Stimulated activated naive CD8-positive, alpha-beta T cell treated with anti-CD3 and anti-CD28 coated beads, Interleukin-15, Interleukin-2, amounts not matched to agents 100 ng/mL and 50 ng/mL, for 24 hours (primary cell): Measurements from ENCODE around the gene COL4A1.

Experiments used
- H3K27ac Mint-ChIP-seq: one replicate; pipeline ENCODE4 v1.8.0; 2021; ENCODE audit warnings: mild to moderate bottlenecking, mixed read lengths
- H3K27me3 Mint-ChIP-seq: one replicate; pipeline ENCODE4 v1.8.0; 2021; ENCODE audit warnings: mixed read lengths
- H3K36me3 Mint-ChIP-seq: one replicate; pipeline ENCODE4 v1.8.0; 2021; ENCODE audit warnings: low read depth, mixed read lengths
- H3K4me1 Mint-ChIP-seq: one replicate; pipeline ENCODE4 v1.8.0; 2021; ENCODE audit warnings: low read depth, mixed read lengths
- H3K4me3 Mint-ChIP-seq: one replicate; pipeline ENCODE4 v1.8.0; 2021; ENCODE audit warnings: mild to moderate bottlenecking, mixed read lengths
- H3K9me3 Mint-ChIP-seq: one replicate; pipeline ENCODE4 v1.8.0; 2021; ENCODE audit warnings: mixed read lengths

Gene COL4A1

GRCh38 chr13:110346661-110347067 lies 39.7 kb upstream of the COL4A1 start:
- Mint-ChIP-seq H3K4me3 (no peak overlapping the region), H3K36me3 (no peaks in the 10 kb centered on the region), H3K4me1 (peaks cover 2% of the 10 kb centered on the region), H3K27ac (no peak overlapping the region), H3K9me3 (no peaks in the 10 kb centered on the region), H3K27me3 (peaks cover 7% of the 10 kb centered on the region)

- Mint-ChIP-seq H3K9me3 (no peaks in the 10 kb centered on the region), H3K4me1 (peaks cover 12% of the 10 kb centered on the region), H3K27ac (no peak overlapping the region), H3K27me3 (peaks cover 9% of the 10 kb centered on the region), H3K4me3 (no peak overlapping the region), H3K36me3 (no peaks in the 10 kb centered on the region)
Measured at GRCh38 chr13:110345701-110346100, 38.7 kb upstream of the COL4A1 start.

- Mint-ChIP-seq H3K4me1 (peaks cover 16% of the 10 kb centered on the region), H3K27ac (no peak overlapping the region), H3K27me3 (peaks cover 10% of the 10 kb centered on the region), H3K36me3 (no peaks in the 10 kb centered on the region), H3K4me3 (no peak overlapping the region), H3K9me3 (no peaks in the 10 kb centered on the region)
Measured at GRCh38 chr13:110345266-110345665, 38.3 kb upstream of the COL4A1 start.

- peaks cover 16% of the 10 kb centered on the region for H3K27me3 Mint-ChIP-seq
- H3K4me3 Mint-ChIP-seq = no peak overlapping the region
- no peak overlapping the region for H3K27ac Mint-ChIP-seq
- H3K36me3 Mint-ChIP-seq = no peaks in the 10 kb centered on the region
- peaks cover 25% of the 10 kb centered on the region for H3K4me1 Mint-ChIP-seq
- no peaks in the 10 kb centered on the region for H3K9me3 Mint-ChIP-seq
Measured at GRCh38 chr13:110344320-110344719, 37.4 kb upstream of the COL4A1 start.

GRCh38 chr13:110343241-110343865 lies 36.4 kb upstream of the COL4A1 start:
- H3K4me1 Mint-ChIP-seq = peaks cover 25% of the 10 kb centered on the region
- H3K36me3 Mint-ChIP-seq = no peaks in the 10 kb centered on the region
- no peak overlapping the region for H3K4me3 Mint-ChIP-seq
- H3K9me3 Mint-ChIP-seq = no peaks in the 10 kb centered on the region
- no peak overlapping the region for H3K27ac Mint-ChIP-seq
- H3K27me3 Mint-ChIP-seq = peaks cover 24% of the 10 kb centered on the region

- H3K9me3 Mint-ChIP-seq = no peaks in the 10 kb centered on the region
- H3K27ac Mint-ChIP-seq = no peak overlapping the region
- H3K36me3 Mint-ChIP-seq = no peaks in the 10 kb centered on the region
- H3K4me3 Mint-ChIP-seq = no peak overlapping the region
- H3K4me1 Mint-ChIP-seq = peaks cover 25% of the 10 kb centered on the region
- H3K27me3 Mint-ChIP-seq = peaks cover 24% of the 10 kb centered on the region
Measured at GRCh38 chr13:110342474-110342873, 35.5 kb upstream of the COL4A1 start.

GRCh38 chr13:110341445-110342244 lies 34.7 kb upstream of the COL4A1 start:
- H3K4me3 Mint-ChIP-seq = peak overlapping the region; percentile 19
- H3K27ac Mint-ChIP-seq = no peak overlapping the region
- peaks cover 24% of the 10 kb centered on the region for H3K27me3 Mint-ChIP-seq
- H3K4me1 Mint-ChIP-seq = peaks cover 25% of the 10 kb centered on the region
- no peaks in the 10 kb centered on the region for H3K9me3 Mint-ChIP-seq
- no peaks in the 10 kb centered on the region for H3K36me3 Mint-ChIP-seq

- peaks cover 24% of the 10 kb centered on the region for H3K27me3 Mint-ChIP-seq
- no peaks in the 10 kb centered on the region for H3K36me3 Mint-ChIP-seq
- H3K4me1 Mint-ChIP-seq = peaks cover 25% of the 10 kb centered on the region
- no peaks in the 10 kb centered on the region for H3K9me3 Mint-ChIP-seq
- peak overlapping the region; percentile 77 for H3K27ac Mint-ChIP-seq
- H3K4me3 Mint-ChIP-seq = peak overlapping the region; percentile 19
Measured at GRCh38 chr13:110340812-110341444, 34.0 kb upstream of the COL4A1 start.

- peaks cover 24% of the 10 kb centered on the region for H3K27me3 Mint-ChIP-seq
- peak overlapping the region; percentile 19 for H3K4me3 Mint-ChIP-seq
- peaks cover 25% of the 10 kb centered on the region for H3K4me1 Mint-ChIP-seq
- no peaks in the 10 kb centered on the region for H3K36me3 Mint-ChIP-seq
- H3K27ac Mint-ChIP-seq = no peak overlapping the region
- H3K9me3 Mint-ChIP-seq = no peaks in the 10 kb centered on the region
Measured at GRCh38 chr13:110339975-110340550, 33.1 kb upstream of the COL4A1 start.

- no peak overlapping the region for H3K4me3 Mint-ChIP-seq
Measured at GRCh38 chr13:110339263-110339662, 32.3 kb upstream of the COL4A1 start.

GRCh38 chr13:110338441-110339101 lies 31.6 kb upstream of the COL4A1 start:
- H3K27ac Mint-ChIP-seq = no peak overlapping the region
- no peak overlapping the region for H3K4me3 Mint-ChIP-seq
- no peaks in the 10 kb centered on the region for H3K9me3 Mint-ChIP-seq

More at GRCh38 chr13:110339263-110339662, 32.3 kb upstream of the COL4A1 start:
- peaks cover 24% of the 10 kb centered on the region for H3K27me3 Mint-ChIP-seq
- no peaks in the 10 kb centered on the region for H3K9me3 Mint-ChIP-seq
- no peaks in the 10 kb centered on the region for H3K36me3 Mint-ChIP-seq
- H3K27ac Mint-ChIP-seq = no peak overlapping the region
- peaks cover 25% of the 10 kb centered on the region for H3K4me1 Mint-ChIP-seq

GRCh38 chr13:110337247-110337646 lies 30.3 kb upstream of the COL4A1 start:
- H3K4me3 Mint-ChIP-seq = no peak overlapping the region
- H3K27me3 Mint-ChIP-seq = peaks cover 30% of the 10 kb centered on the region
- peaks cover 25% of the 10 kb centered on the region for H3K4me1 Mint-ChIP-seq
- no peaks in the 10 kb centered on the region for H3K36me3 Mint-ChIP-seq
- no peak overlapping the region for H3K27ac Mint-ChIP-seq
- H3K9me3 Mint-ChIP-seq = no peaks in the 10 kb centered on the region

More at GRCh38 chr13:110338441-110339101, 31.6 kb upstream of the COL4A1 start:
- H3K27me3 Mint-ChIP-seq = peaks cover 24% of the 10 kb centered on the region
- H3K36me3 Mint-ChIP-seq = no peaks in the 10 kb centered on the region
- peaks cover 25% of the 10 kb centered on the region for H3K4me1 Mint-ChIP-seq

- H3K36me3 Mint-ChIP-seq = no peaks in the 10 kb centered on the region
- H3K9me3 Mint-ChIP-seq = no peaks in the 10 kb centered on the region
- H3K27ac Mint-ChIP-seq = no peak overlapping the region
- no peak overlapping the region for H3K4me3 Mint-ChIP-seq
- peaks cover 28% of the 10 kb centered on the region for H3K27me3 Mint-ChIP-seq
- H3K4me1 Mint-ChIP-seq = peaks cover 23% of the 10 kb centered on the region
Measured at GRCh38 chr13:110336681-110337080, 29.7 kb upstream of the COL4A1 start.

- no peak overlapping the region for H3K4me3 Mint-ChIP-seq
- peaks cover 17% of the 10 kb centered on the region for H3K4me1 Mint-ChIP-seq
- H3K27ac Mint-ChIP-seq = no peak overlapping the region
- H3K36me3 Mint-ChIP-seq = no peaks in the 10 kb centered on the region
- peaks cover 26% of the 10 kb centered on the region for H3K27me3 Mint-ChIP-seq
- H3K9me3 Mint-ChIP-seq = no peaks in the 10 kb centered on the region
Measured at GRCh38 chr13:110336108-110336507, 29.2 kb upstream of the COL4A1 start.
